Natural killer cell (primary cell): ENCODE results near the gene ORC1. TPM values are rescaled to one million over a fixed set of nuclear protein-coding genes. Genes with fewer than 3 reads are reported as not detected.
A peak's percentile ranks its signal among the peaks of the same experiment; 100 is the strongest.

ENCODE experiments used
- ATAC-seq, 3 donors: fragments of 150-1000 bp in 2 of 3; fragments of 200-7000 bp in 1 of 3; cut with Tn5 transposase; 1 replicate in 1 of 3; 2 replicates in 2 of 3; pipeline ENCODE4 v1.10.0; 2021; ENCODE audit warnings: mild to moderate bottlenecking in 2 of 3, moderate library complexity in 2 of 3
- DNase-seq, 2 donors: peaks; one replicate each; pipeline versions ENCODE4 v3.0.0 to v3.0.0-alpha.2; 2013 to 2021; ENCODE audit warnings: mixed read lengths in 1 of 2
- H3K27ac ChIP-seq: one replicate; pipeline ENCODE4 v1.5.1; 2013; ENCODE audit warnings: mild to moderate bottlenecking, low read length
- H3K27me3 ChIP-seq: one replicate; pipeline ENCODE4 v1.6.1; 2013; ENCODE audit warnings: low read length; ENCODE audit not compliant: control insufficient read depth, insufficient read depth
- H3K36me3 ChIP-seq: one replicate; pipeline ENCODE4 v1.6.1; 2013; ENCODE audit warnings: low read length; ENCODE audit not compliant: control insufficient read depth, insufficient read depth
- H3K4me1 ChIP-seq: one replicate; pipeline ENCODE4 v1.6.1; 2013; ENCODE audit warnings: low read length; ENCODE audit not compliant: control insufficient read depth, insufficient read depth
- H3K4me3 ChIP-seq: one replicate; pipeline ENCODE4 v1.5.1; 2013; ENCODE audit warnings: low read length
- H3K9me3 ChIP-seq: one replicate; pipeline ENCODE4 v1.6.1; 2013; ENCODE audit warnings: low read length; ENCODE audit not compliant: control insufficient read depth, insufficient read depth
- H3K27ac Mint-ChIP-seq, 2 donors: one replicate each; pipeline ENCODE4 v1.8.0; 2022; ENCODE audit warnings: mild to moderate bottlenecking in 2 of 2, mixed read lengths in 2 of 2, moderate library complexity in 1 of 2
- H3K27me3 Mint-ChIP-seq, 2 donors: one replicate each; pipeline ENCODE4 v1.8.0; 2022; ENCODE audit warnings: low read depth in 2 of 2, mixed read lengths in 2 of 2
- H3K36me3 Mint-ChIP-seq: one replicate; pipeline ENCODE4 v1.8.0; 2022; ENCODE audit warnings: mixed read lengths
- H3K4me1 Mint-ChIP-seq, 2 donors: one replicate each; pipeline ENCODE4 v1.8.0; 2022; ENCODE audit warnings: mixed read lengths in 2 of 2
- H3K4me3 Mint-ChIP-seq: one replicate; pipeline ENCODE4 v1.8.0; 2022; ENCODE audit warnings: mild to moderate bottlenecking, moderate library complexity, mixed read lengths
- H3K9me3 Mint-ChIP-seq, 2 donors: one replicate each; pipeline ENCODE4 v1.8.0; 2022; ENCODE audit warnings: mixed read lengths in 2 of 2
- WGBS: methylation state at CpG from one replicate; pipeline ENCODE4 v1.1.7; 2013; ENCODE audit warnings: missing lambda C conversion rate; ENCODE audit not compliant: insufficient coverage; 5-methylcytosine and 5-hydroxymethylcytosine counted together
- intact Hi-C: fragments of 100-400 bp; cut with micrococcal nuclease; formaldehyde crosslinking; loops from one replicate; pipeline ENCODE4 v1.14.2; 2022
- total RNA-seq, 4 donors: library from RNA; stranded (reverse); fragments of 120-200 nt in 1 of 4; gene quantifications; one replicate each; pipeline versions ENCODE4 v1.2.3 to v1.2.4, GENCODE V29; 2013 to 2022
- TF ChIP-seq, protein P1 (sequence below): fragments of 200-600 bp; IDR thresholded peaks from one replicate; pipeline ENCODE4 v1.8.0; 2022; ENCODE audit warnings: antibody characterized with exemption

ORC1 gene
- total RNA-seq, 3 donors from 2014 or later (not counting 1 experiment from before 2014, with no cell fraction given): 1.9 to 2.6 (median 2.1) TPM

- Histone ChIP-seq H3K9me3 (no peaks in the 10 kb centered on the region), H3K4me3 (no peak overlapping the region), H3K27me3 (no peaks in the 10 kb centered on the region), H3K27ac (no peak overlapping the region), H3K4me1 (peaks cover 9% of the 10 kb centered on the region), H3K36me3 (peaks cover 29% of the 10 kb centered on the region)
- WGBS: 94% methylated on average over 1 of the region's 1 CpG
- peaks cover 7% of the 10 kb centered on the region for H3K36me3 Mint-ChIP-seq
- intact Hi-C loops: no loop called here
- no peak overlapping the region for H3K4me3 Mint-ChIP-seq
- ATAC-seq: no peak
- no peaks in the 10 kb centered on the region for H3K27me3 Mint-ChIP-seq
- no peaks in the 10 kb centered on the region for H3K9me3 Mint-ChIP-seq
- H3K27ac Mint-ChIP-seq: peak overlapping the region in 1 of 2 donors; percentile 8
- TF ChIP-seq, protein P1, sequence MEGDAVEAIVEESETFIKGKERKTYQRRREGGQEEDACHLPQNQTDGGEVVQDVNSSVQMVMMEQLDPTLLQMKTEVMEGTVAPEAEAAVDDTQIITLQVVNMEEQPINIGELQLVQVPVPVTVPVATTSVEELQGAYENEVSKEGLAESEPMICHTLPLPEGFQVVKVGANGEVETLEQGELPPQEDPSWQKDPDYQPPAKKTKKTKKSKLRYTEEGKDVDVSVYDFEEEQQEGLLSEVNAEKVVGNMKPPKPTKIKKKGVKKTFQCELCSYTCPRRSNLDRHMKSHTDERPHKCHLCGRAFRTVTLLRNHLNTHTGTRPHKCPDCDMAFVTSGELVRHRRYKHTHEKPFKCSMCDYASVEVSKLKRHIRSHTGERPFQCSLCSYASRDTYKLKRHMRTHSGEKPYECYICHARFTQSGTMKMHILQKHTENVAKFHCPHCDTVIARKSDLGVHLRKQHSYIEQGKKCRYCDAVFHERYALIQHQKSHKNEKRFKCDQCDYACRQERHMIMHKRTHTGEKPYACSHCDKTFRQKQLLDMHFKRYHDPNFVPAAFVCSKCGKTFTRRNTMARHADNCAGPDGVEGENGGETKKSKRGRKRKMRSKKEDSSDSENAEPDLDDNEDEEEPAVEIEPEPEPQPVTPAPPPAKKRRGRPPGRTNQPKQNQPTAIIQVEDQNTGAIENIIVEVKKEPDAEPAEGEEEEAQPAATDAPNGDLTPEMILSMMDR: no peak
- no peak for DNase-seq
- H3K4me1 Mint-ChIP-seq: peaks cover 16 to 26% of the 10 kb centered on the region in 2 donors
Observed at GRCh38 chr1:52427152-52427551, 22.9 kb upstream of the ORC1 start.

DNA sequence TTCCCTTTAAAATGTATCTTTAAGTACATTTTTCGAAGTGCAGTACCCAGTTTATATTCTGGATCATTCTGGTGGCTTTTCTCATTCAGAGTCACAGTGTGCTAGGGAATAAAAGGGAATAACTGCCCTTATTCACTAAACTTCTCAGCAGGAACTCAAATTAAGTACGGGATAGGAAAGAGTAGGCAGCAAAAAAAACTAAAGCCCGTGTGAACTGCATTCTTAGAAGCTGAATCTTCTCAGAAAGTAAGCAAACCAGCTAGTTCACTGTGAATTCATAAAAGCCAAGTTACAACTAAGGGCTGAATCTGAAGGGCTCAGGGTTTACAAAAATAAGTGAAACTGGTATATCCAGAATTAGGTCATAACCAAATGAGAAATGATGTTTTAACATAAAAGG is 22.1 kb upstream of the ORC1 start:
- DNase-seq (no peak), ATAC-seq (no peak)
- peak overlapping the region; percentile 86 to 98 for H3K27ac Mint-ChIP-seq
- Histone ChIP-seq H3K27me3 (no peaks in the 10 kb centered on the region), H3K4me1 (peaks cover 9% of the 10 kb centered on the region), H3K9me3 (no peaks in the 10 kb centered on the region), H3K4me3 (no peak overlapping the region), H3K36me3 (peaks cover 33% of the 10 kb centered on the region), H3K27ac (no peak overlapping the region)
- H3K4me1 Mint-ChIP-seq: peaks cover 16 to 26% of the 10 kb centered on the region in 2 donors
- peaks cover 7% of the 10 kb centered on the region for H3K36me3 Mint-ChIP-seq
- no peak overlapping the region for H3K4me3 Mint-ChIP-seq
- TF ChIP-seq, protein P1: no peak
- no peaks in the 10 kb centered on the region for H3K9me3 Mint-ChIP-seq
- H3K27me3 Mint-ChIP-seq: no peaks in the 10 kb centered on the region
- WGBS: 80% methylated on average over 2 of the region's 3 CpGs
- intact Hi-C loops: no loop called here

DNA sequence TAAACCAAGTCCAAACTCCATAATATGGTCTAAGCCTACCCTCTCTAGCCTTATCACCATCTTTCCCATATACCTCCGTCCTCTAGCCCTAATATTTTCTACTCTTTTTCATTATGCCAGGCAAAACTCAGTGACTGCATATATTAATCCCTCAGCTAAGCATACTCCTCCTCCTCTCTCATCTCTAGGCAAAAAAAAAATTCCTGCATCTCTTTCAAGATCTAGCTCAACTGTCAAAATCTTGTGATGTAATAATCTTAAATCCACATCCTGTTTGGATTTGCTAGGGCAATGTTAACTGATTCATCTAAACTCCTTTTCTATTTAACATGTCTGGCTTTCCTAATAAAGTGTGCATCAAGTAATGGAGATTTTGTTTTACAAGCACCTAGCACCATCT is 20.6 kb upstream of the ORC1 start:
- Histone ChIP-seq H3K36me3 (peaks cover 33% of the 10 kb centered on the region), H3K4me1 (peaks cover 9% of the 10 kb centered on the region), H3K4me3 (no peak overlapping the region), H3K27ac (peak overlapping the region; percentile 82), H3K9me3 (no peaks in the 10 kb centered on the region), H3K27me3 (no peaks in the 10 kb centered on the region)
- ATAC-seq (no peak), DNase-seq (peak in 1 of 2 donors; percentile 28)
- TF ChIP-seq, protein P1: no peak
- no peaks in the 10 kb centered on the region for H3K27me3 Mint-ChIP-seq
- H3K4me3 Mint-ChIP-seq: peak overlapping the region; percentile 32
- H3K27ac Mint-ChIP-seq: peak overlapping the region; percentile 86 to 98
- intact Hi-C loops: loop anchor here (1.0 kb wide), 1 partner anchor 21 kb away; the partner anchor contains the start of genes ORC1 and PRPF38A
- H3K4me1 Mint-ChIP-seq: peaks cover 16 to 26% of the 10 kb centered on the region in 2 donors
- 91% methylated on average over 1 of the region's 1 CpG for WGBS
- H3K36me3 Mint-ChIP-seq: no peaks in the 10 kb centered on the region
- H3K9me3 Mint-ChIP-seq: no peaks in the 10 kb centered on the region

GRCh38 chr1:52424231-52424636 is 20.0 kb upstream of the ORC1 start:
- H3K9me3 ChIP-seq: no peaks in the 10 kb centered on the region
- no peaks in the 10 kb centered on the region for H3K9me3 Mint-ChIP-seq
- H3K27ac ChIP-seq: peak overlapping the region; percentile 82
- peak overlapping the region; percentile 86 to 98 for H3K27ac Mint-ChIP-seq
- H3K36me3 ChIP-seq: peaks cover 37% of the 10 kb centered on the region
- H3K4me3 Mint-ChIP-seq: peak overlapping the region; percentile 85
- intact Hi-C loops: loop anchor here (1.0 kb wide), 1 partner anchor 20 kb away; the partner anchor contains the start of genes ORC1 and PRPF38A
- H3K36me3 Mint-ChIP-seq: no peaks in the 10 kb centered on the region
- TF ChIP-seq, protein P1: no peak
- no peaks in the 10 kb centered on the region for H3K27me3 Mint-ChIP-seq
- DNase-seq (peak in 1 of 2 donors; percentile 76), ATAC-seq (peak; percentile 82 to 90 (median 82))
- peaks cover 9% of the 10 kb centered on the region for H3K4me1 ChIP-seq
- peaks cover 16 to 26% of the 10 kb centered on the region in 2 donors for H3K4me1 Mint-ChIP-seq
- H3K4me3 ChIP-seq: no peak overlapping the region
- no peaks in the 10 kb centered on the region for H3K27me3 ChIP-seq
